ENCODE data around the gene KCNMA1.

KCNMA1 gene

GRCh38 chr10:77533887-77534278 is 103.7 kb downstream of the KCNMA1 start:
- H3K4me1 ChIP-seq (ENCODE audit: control insufficient read depth in 2 of 2, insufficient read depth in 1 of 2, low read depth in 1 of 2, low read length in 2 of 2): peaks cover 4 to 5% of the 10 kb centered on the region in 2 donors
- H3K36me3 ChIP-seq (replicated peaks in 1 of 2; ENCODE audit: control insufficient read depth in 2 of 2, insufficient read depth in 2 of 2, low read length in 2 of 2): no peaks in the 10 kb centered on the region
- no peak overlapping the region for H3K4ac ChIP-seq (ENCODE audit: low read length)
- no peak overlapping the region for H2AK5ac ChIP-seq (ENCODE audit: low read depth, low read length)
- no peak overlapping the region for H3K23ac ChIP-seq (ENCODE audit: low read depth, low read length, poor library complexity)
- H2BK5ac ChIP-seq (ENCODE audit: low read length): no peak overlapping the region
- no peak overlapping the region for H4K8ac ChIP-seq (ENCODE audit: low read depth, low read length)
- no peak overlapping the region for H4K91ac ChIP-seq (ENCODE audit: low read depth, low read length, poor library complexity)
- H3K4me3 ChIP-seq (ENCODE audit: low read length in 2 of 2): no peak overlapping the region
- H2BK120ac ChIP-seq (ENCODE audit: low read depth, low read length): no peak overlapping the region
- H3K4me2 ChIP-seq (ENCODE audit: insufficient read depth, low read length, poor library complexity, severe bottlenecking): no peak overlapping the region
- no peak overlapping the region for H3K14ac ChIP-seq (ENCODE audit: low read length)
- H3K9ac ChIP-seq (ENCODE audit: low read depth, low read length, poor library complexity): no peak overlapping the region
- no peaks in the 10 kb centered on the region for H3K9me3 ChIP-seq (replicated peaks in 1 of 2; ENCODE audit: control insufficient read depth in 2 of 2, insufficient read depth in 1 of 2, low read depth in 1 of 2, low read length in 2 of 2)
- H2AFZ ChIP-seq (ENCODE audit: low read length): no peak overlapping the region
- H3K79me1 ChIP-seq (ENCODE audit: low read depth, low read length): no peaks in the 10 kb centered on the region
- H3K27me3 ChIP-seq (ENCODE audit: control insufficient read depth in 3 of 3, insufficient read depth in 3 of 3, low read depth in 1 of 3, low read length in 3 of 3): no peaks in the 10 kb centered on the region
- H3K18ac ChIP-seq (ENCODE audit: low read length): no peak overlapping the region
- WGBS, 2 donors (ENCODE audit: extremely low coverage in 2 of 2, insufficient read length in 2 of 2, insufficient replicate concordance in 1 of 2): no CpG with 5 or more reads among the region's 1 CpG
- no peak overlapping the region for H2BK12ac ChIP-seq (ENCODE audit: low read length)
- H3K27ac ChIP-seq (replicated peaks; ENCODE audit: low read length): no peak overlapping the region
- no peak overlapping the region for H2BK15ac ChIP-seq (ENCODE audit: low read length)
- DNase-seq (ENCODE audit: low spot score): no peak

DNA sequence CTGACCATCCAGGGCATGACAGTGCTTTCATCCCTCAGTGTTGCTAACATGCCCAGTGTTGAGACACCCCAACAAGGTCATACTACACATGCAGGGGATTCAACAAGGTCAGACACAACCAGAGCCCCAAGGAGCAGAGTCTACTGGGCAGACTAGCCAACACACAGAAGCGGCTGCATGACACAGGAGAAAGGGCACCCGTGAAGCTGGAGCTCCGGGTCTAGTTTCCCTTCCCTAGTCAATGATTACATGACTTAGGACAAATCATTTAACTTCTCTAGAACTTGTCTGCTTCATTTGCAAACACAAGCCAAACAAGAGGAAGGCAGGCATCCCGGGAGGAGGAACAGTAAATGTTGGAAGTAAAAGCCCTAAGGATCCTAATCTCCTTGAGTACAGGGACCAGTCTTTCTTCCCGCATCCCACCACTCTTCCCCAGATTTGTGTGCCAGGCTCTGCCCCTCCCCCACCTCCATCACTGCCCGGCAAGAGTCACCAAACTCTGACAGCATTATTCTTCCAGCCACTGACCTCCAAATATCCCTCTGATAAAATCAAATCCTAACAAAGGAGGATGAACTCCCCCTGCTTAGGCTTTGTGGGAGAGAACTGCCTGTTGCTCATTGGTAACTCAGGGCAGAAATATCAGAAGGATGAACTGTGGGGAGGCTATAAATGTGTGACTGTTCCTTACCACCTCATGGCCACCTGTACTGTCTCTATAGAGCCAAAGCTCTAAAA is 104.3 kb downstream of the KCNMA1 start:
- Histone ChIP-seq H3K23ac (ENCODE audit: low read depth, low read length, poor library complexity) (no peak overlapping the region), H2BK12ac (ENCODE audit: low read length) (no peak overlapping the region), H2BK15ac (ENCODE audit: low read length) (no peak overlapping the region), H3K4me3 (ENCODE audit: low read length in 2 of 2) (no peak overlapping the region), H3K18ac (ENCODE audit: low read length) (peak overlapping the region; percentile 53), H3K27ac (replicated peaks; ENCODE audit: low read length) (no peak overlapping the region), H3K4me2 (ENCODE audit: insufficient read depth, low read length, poor library complexity, severe bottlenecking) (no peak overlapping the region), H3K36me3 (replicated peaks in 1 of 2; ENCODE audit: control insufficient read depth in 2 of 2, insufficient read depth in 2 of 2, low read length in 2 of 2) (no peaks in the 10 kb centered on the region), H4K91ac (ENCODE audit: low read depth, low read length, poor library complexity) (no peak overlapping the region), H3K9me3 (replicated peaks in 1 of 2; ENCODE audit: control insufficient read depth in 2 of 2, insufficient read depth in 1 of 2, low read depth in 1 of 2, low read length in 2 of 2) (no peaks in the 10 kb centered on the region), H3K27me3 (ENCODE audit: control insufficient read depth in 3 of 3, insufficient read depth in 3 of 3, low read depth in 1 of 3, low read length in 3 of 3) (no peaks in the 10 kb centered on the region), H2BK5ac (ENCODE audit: low read length) (no peak overlapping the region), H4K8ac (ENCODE audit: low read depth, low read length) (no peak overlapping the region), H3K4ac (ENCODE audit: low read length) (no peak overlapping the region), H2AFZ (ENCODE audit: low read length) (no peak overlapping the region), H3K4me1 (ENCODE audit: control insufficient read depth in 2 of 2, insufficient read depth in 1 of 2, low read depth in 1 of 2, low read length in 2 of 2) (peaks cover 5 to 6% of the 10 kb centered on the region in 2 donors), H2AK5ac (ENCODE audit: low read depth, low read length) (no peak overlapping the region), H3K79me1 (ENCODE audit: low read depth, low read length) (no peaks in the 10 kb centered on the region), H3K9ac (ENCODE audit: low read depth, low read length, poor library complexity) (no peak overlapping the region), H3K14ac (ENCODE audit: low read length) (no peak overlapping the region), H2BK120ac (ENCODE audit: low read depth, low read length) (no peak overlapping the region)
- DNase-seq (ENCODE audit: low spot score): no peak
- WGBS, 2 donors (ENCODE audit: extremely low coverage in 2 of 2, insufficient read length in 2 of 2, insufficient replicate concordance in 1 of 2): no CpG with 5 or more reads among the region's 6 CpGs

GRCh38 chr10:77532068-77532467 is 105.5 kb downstream of the KCNMA1 start:
- Histone ChIP-seq H3K4me1 (ENCODE audit: control insufficient read depth in 2 of 2, insufficient read depth in 1 of 2, low read depth in 1 of 2, low read length in 2 of 2) (peaks cover 5 to 9% of the 10 kb centered on the region in 2 donors), H3K27me3 (ENCODE audit: control insufficient read depth in 3 of 3, insufficient read depth in 3 of 3, low read depth in 1 of 3, low read length in 3 of 3) (no peaks in the 10 kb centered on the region), H2BK120ac (ENCODE audit: low read depth, low read length) (no peak overlapping the region), H3K9me3 (replicated peaks in 1 of 2; ENCODE audit: control insufficient read depth in 2 of 2, insufficient read depth in 1 of 2, low read depth in 1 of 2, low read length in 2 of 2) (no peaks in the 10 kb centered on the region), H3K4me3 (ENCODE audit: low read length in 2 of 2) (no peak overlapping the region), H2BK5ac (ENCODE audit: low read length) (no peak overlapping the region), H3K23ac (ENCODE audit: low read depth, low read length, poor library complexity) (no peak overlapping the region), H4K91ac (ENCODE audit: low read depth, low read length, poor library complexity) (no peak overlapping the region), H2AFZ (ENCODE audit: low read length) (no peak overlapping the region), H3K14ac (ENCODE audit: low read length) (no peak overlapping the region), H3K9ac (ENCODE audit: low read depth, low read length, poor library complexity) (no peak overlapping the region), H3K27ac (replicated peaks; ENCODE audit: low read length) (no peak overlapping the region), H2AK5ac (ENCODE audit: low read depth, low read length) (no peak overlapping the region), H3K4me2 (ENCODE audit: insufficient read depth, low read length, poor library complexity, severe bottlenecking) (no peak overlapping the region), H3K79me1 (ENCODE audit: low read depth, low read length) (no peaks in the 10 kb centered on the region), H3K18ac (ENCODE audit: low read length) (no peak overlapping the region), H4K8ac (ENCODE audit: low read depth, low read length) (no peak overlapping the region), H2BK12ac (ENCODE audit: low read length) (no peak overlapping the region), H3K36me3 (replicated peaks in 1 of 2; ENCODE audit: control insufficient read depth in 2 of 2, insufficient read depth in 2 of 2, low read length in 2 of 2) (no peaks in the 10 kb centered on the region), H3K4ac (ENCODE audit: low read length) (no peak overlapping the region), H2BK15ac (ENCODE audit: low read length) (no peak overlapping the region)
- WGBS, 2 donors (ENCODE audit: extremely low coverage in 2 of 2, insufficient read length in 2 of 2, insufficient replicate concordance in 1 of 2): no CpG with 5 or more reads among the region's 12 CpGs
- DNase-seq (ENCODE audit: low spot score): no peak

- Histone ChIP-seq H2BK120ac (ENCODE audit: low read depth, low read length) (no peak overlapping the region), H2AFZ (ENCODE audit: low read length) (peak overlapping the region; percentile 66), H3K4me1 (ENCODE audit: control insufficient read depth in 2 of 2, insufficient read depth in 1 of 2, low read depth in 1 of 2, low read length in 2 of 2) (peaks cover 5 to 11% of the 10 kb centered on the region in 2 donors), H3K36me3 (replicated peaks in 1 of 2; ENCODE audit: control insufficient read depth in 2 of 2, insufficient read depth in 2 of 2, low read length in 2 of 2) (no peaks in the 10 kb centered on the region), H3K27me3 (ENCODE audit: control insufficient read depth in 3 of 3, insufficient read depth in 3 of 3, low read depth in 1 of 3, low read length in 3 of 3) (no peaks in the 10 kb centered on the region), H2AK5ac (ENCODE audit: low read depth, low read length) (no peak overlapping the region), H3K18ac (ENCODE audit: low read length) (no peak overlapping the region), H3K27ac (replicated peaks; ENCODE audit: low read length) (no peak overlapping the region), H3K14ac (ENCODE audit: low read length) (no peak overlapping the region), H3K4me2 (ENCODE audit: insufficient read depth, low read length, poor library complexity, severe bottlenecking) (no peak overlapping the region), H3K9me3 (replicated peaks in 1 of 2; ENCODE audit: control insufficient read depth in 2 of 2, insufficient read depth in 1 of 2, low read depth in 1 of 2, low read length in 2 of 2) (no peaks in the 10 kb centered on the region), H2BK15ac (ENCODE audit: low read length) (no peak overlapping the region), H3K23ac (ENCODE audit: low read depth, low read length, poor library complexity) (no peak overlapping the region), H4K91ac (ENCODE audit: low read depth, low read length, poor library complexity) (no peak overlapping the region), H3K4me3 (ENCODE audit: low read length in 2 of 2) (no peak overlapping the region), H4K8ac (ENCODE audit: low read depth, low read length) (no peak overlapping the region), H3K9ac (ENCODE audit: low read depth, low read length, poor library complexity) (no peak overlapping the region), H3K4ac (ENCODE audit: low read length) (peak overlapping the region; percentile 30), H2BK5ac (ENCODE audit: low read length) (no peak overlapping the region), H2BK12ac (ENCODE audit: low read length) (no peak overlapping the region), H3K79me1 (ENCODE audit: low read depth, low read length) (no peaks in the 10 kb centered on the region)
- WGBS, 2 donors (ENCODE audit: extremely low coverage in 2 of 2, insufficient read length in 2 of 2, insufficient replicate concordance in 1 of 2): no CpG with 5 or more reads among the region's 10 CpGs
- no peak for DNase-seq (ENCODE audit: low spot score)
These were observed 106.1 kb downstream of the KCNMA1 start for GRCh38 chr10:77531441-77532001.

Data from neuronal stem cell (in vitro differentiated cells).